ENCODE data around the gene TEX55. TPM values are rescaled to one million over a fixed set of nuclear protein-coding genes. Genes with fewer than 3 reads are reported as not detected.
"Not testable (repeated sequence)": the region's sequence is repeated elsewhere in the genome, so short reads cannot be mapped to it uniquely, and the experiment has no call there.

TEX55 gene
- polyA plus RNA-seq (2013): not detected

GRCh38 chr3:119145500-119146167, at the start of gene TEX55:
Gene TEX55 (plus strand): TSS chr3:119146165. CDS start chr3:119146190, 25 bp downstream.
- peak; percentile 5 to 28 (median 23) for DNase-seq
- H3K9me3 ChIP-seq (ENCODE audit: control extremely low read depth in 1 of 5, control insufficient read depth in 4 of 5, insufficient read depth in 2 of 5, low read depth in 1 of 5, low read length in 4 of 5): no peaks in the 10 kb centered on the region
- H3K27ac ChIP-seq (ENCODE audit: insufficient read depth in 1 of 2, low read depth in 1 of 2, low read length in 2 of 2, poor library complexity in 1 of 2, severe bottlenecking in 2 of 2): no peak within 1 kb of the TSS
- POLR2A ChIA-PET: no interaction called here
- CTCF ChIA-PET: interaction anchor here (3.0 kb wide), 1 partner anchor 96 kb away, joined by 14 read pairs; the partner anchor contains the start of gene B4GALT4
- H3K4me3 ChIP-seq (ENCODE audit: control insufficient read depth in 1 of 7, extremely low read depth in 1 of 7, insufficient read depth in 4 of 7, low read depth in 2 of 7, low read length in 6 of 7): no peak within 1 kb of the TSS
- WGBS (ENCODE audit: insufficient coverage): 93% methylated on average over 14 of the region's 23 CpGs
- H3K36me3 ChIP-seq (ENCODE audit: control insufficient read depth in 4 of 4, insufficient read depth in 4 of 4, low read length in 3 of 4): no peaks in the 10 kb centered on the region
- H3K4me1 ChIP-seq (ENCODE audit: control extremely low read depth in 1 of 4, control insufficient read depth in 4 of 4, insufficient read depth in 4 of 4, low read length in 3 of 4): no peaks in the 10 kb centered on the region
- H3K27me3 ChIP-seq (replicated peaks in 2 of 5; ENCODE audit: control insufficient read depth in 4 of 5, insufficient read depth in 5 of 5, low read length in 4 of 5): no peaks in the 10 kb centered on the region

GRCh38 chr3:119098003-119098402, 48.0 kb upstream of the TEX55 start:
- H3K27ac ChIP-seq (ENCODE audit: insufficient read depth in 1 of 2, low read depth in 1 of 2, low read length in 2 of 2, poor library complexity in 1 of 2, severe bottlenecking in 2 of 2): no peak overlapping the region
- H3K9me3 ChIP-seq (ENCODE audit: control extremely low read depth in 1 of 5, control insufficient read depth in 4 of 5, insufficient read depth in 2 of 5, low read depth in 1 of 5, low read length in 4 of 5): no peaks in the 10 kb centered on the region
- peaks cover 0 to 9% (median 0%) of the 10 kb centered on the region in 5 experiments for H3K27me3 ChIP-seq (replicated peaks in 2 of 5; ENCODE audit: control insufficient read depth in 4 of 5, insufficient read depth in 5 of 5, low read length in 4 of 5)
- H3K36me3 ChIP-seq (ENCODE audit: control insufficient read depth in 4 of 4, insufficient read depth in 4 of 4, low read length in 3 of 4): no peaks in the 10 kb centered on the region
- ChIA-PET POLR2A (no interaction called here), CTCF (interaction anchor here (0.7 to 7.8 kb wide), 3 partner anchors 10 to 215 kb away, joined by 3 to 129 read pairs (median 3); no protein-coding TSS in a partner anchor)
- no peaks in the 10 kb centered on the region for H3K4me1 ChIP-seq (ENCODE audit: control extremely low read depth in 1 of 4, control insufficient read depth in 4 of 4, insufficient read depth in 4 of 4, low read length in 3 of 4)
- no CpG with 5 or more reads among the region's 3 CpGs for WGBS (ENCODE audit: insufficient coverage)
- no peak for DNase-seq
- H3K4me3 ChIP-seq (ENCODE audit: control insufficient read depth in 1 of 7, extremely low read depth in 1 of 7, insufficient read depth in 4 of 7, low read depth in 2 of 7, low read length in 6 of 7): no peak overlapping the region

GRCh38 chr3:119098619-119099222, 47.2 kb upstream of the TEX55 start:
- peaks cover 0 to 9% (median 0%) of the 10 kb centered on the region in 5 experiments for H3K27me3 ChIP-seq (replicated peaks in 2 of 5; ENCODE audit: control insufficient read depth in 4 of 5, insufficient read depth in 5 of 5, low read length in 4 of 5)
- no peaks in the 10 kb centered on the region for H3K36me3 ChIP-seq (ENCODE audit: control insufficient read depth in 4 of 4, insufficient read depth in 4 of 4, low read length in 3 of 4)
- no peak overlapping the region for H3K27ac ChIP-seq (ENCODE audit: insufficient read depth in 1 of 2, low read depth in 1 of 2, low read length in 2 of 2, poor library complexity in 1 of 2, severe bottlenecking in 2 of 2)
- ChIA-PET CTCF (interaction anchor here (1.0 to 7.8 kb wide), 3 partner anchors 10 to 216 kb away, joined by 3 to 129 read pairs (median 3); no protein-coding TSS in a partner anchor), POLR2A (no interaction called here)
- WGBS (ENCODE audit: insufficient coverage): 60% methylated on average over 1 of the region's 3 CpGs
- DNase-seq: peak; percentile 22 to 61 (median 43)
- no peaks in the 10 kb centered on the region for H3K9me3 ChIP-seq (ENCODE audit: control extremely low read depth in 1 of 5, control insufficient read depth in 4 of 5, insufficient read depth in 2 of 5, low read depth in 1 of 5, low read length in 4 of 5)
- H3K4me1 ChIP-seq (ENCODE audit: control extremely low read depth in 1 of 4, control insufficient read depth in 4 of 4, insufficient read depth in 4 of 4, low read length in 3 of 4): no peaks in the 10 kb centered on the region
- no peak overlapping the region for H3K4me3 ChIP-seq (ENCODE audit: control insufficient read depth in 1 of 7, extremely low read depth in 1 of 7, insufficient read depth in 4 of 7, low read depth in 2 of 7, low read length in 6 of 7)

GRCh38 chr3:119099785-119100184, 46.2 kb upstream of the TEX55 start:
- no peak for DNase-seq
- Histone ChIP-seq H3K9me3 (ENCODE audit: control extremely low read depth in 1 of 5, control insufficient read depth in 4 of 5, insufficient read depth in 2 of 5, low read depth in 1 of 5, low read length in 4 of 5) (no peaks in the 10 kb centered on the region), H3K27me3 (replicated peaks in 2 of 5; ENCODE audit: control insufficient read depth in 4 of 5, insufficient read depth in 5 of 5, low read length in 4 of 5) (peaks cover 0 to 9% (median 2%) of the 10 kb centered on the region in 5 experiments), H3K4me1 (ENCODE audit: control extremely low read depth in 1 of 4, control insufficient read depth in 4 of 4, insufficient read depth in 4 of 4, low read length in 3 of 4) (no peaks in the 10 kb centered on the region), H3K36me3 (ENCODE audit: control insufficient read depth in 4 of 4, insufficient read depth in 4 of 4, low read length in 3 of 4) (no peaks in the 10 kb centered on the region), H3K4me3 (ENCODE audit: control insufficient read depth in 1 of 7, extremely low read depth in 1 of 7, insufficient read depth in 4 of 7, low read depth in 2 of 7, low read length in 6 of 7) (no peak overlapping the region), H3K27ac (ENCODE audit: insufficient read depth in 1 of 2, low read depth in 1 of 2, low read length in 2 of 2, poor library complexity in 1 of 2, severe bottlenecking in 2 of 2) (no peak overlapping the region)
- POLR2A ChIA-PET: no interaction called here
- CTCF ChIA-PET: interaction anchor here (1.1 to 7.8 kb wide), 3 partner anchors 68 to 217 kb away, joined by 3 to 129 read pairs (median 3); no protein-coding TSS in a partner anchor
- no CpG with 5 or more reads among the region's 2 CpGs for WGBS (ENCODE audit: insufficient coverage)

GRCh38 chr3:119104031-119104430, 41.9 kb upstream of the TEX55 start:
- H3K4me3 ChIP-seq (ENCODE audit: control insufficient read depth in 1 of 7, extremely low read depth in 1 of 7, insufficient read depth in 4 of 7, low read depth in 2 of 7, low read length in 6 of 7): no peak overlapping the region
- CTCF ChIA-PET: interaction anchor here (3.9 kb wide), 1 partner anchor 220 kb away, joined by 20 read pairs; no protein-coding TSS in a partner anchor
- H3K36me3 ChIP-seq (ENCODE audit: control insufficient read depth in 4 of 4, insufficient read depth in 4 of 4, low read length in 3 of 4): no peaks in the 10 kb centered on the region
- POLR2A ChIA-PET: no interaction called here
- no peak overlapping the region for H3K27ac ChIP-seq (ENCODE audit: insufficient read depth in 1 of 2, low read depth in 1 of 2, low read length in 2 of 2, poor library complexity in 1 of 2, severe bottlenecking in 2 of 2)
- no peaks in the 10 kb centered on the region for H3K4me1 ChIP-seq (ENCODE audit: control extremely low read depth in 1 of 4, control insufficient read depth in 4 of 4, insufficient read depth in 4 of 4, low read length in 3 of 4)
- no peaks in the 10 kb centered on the region for H3K9me3 ChIP-seq (ENCODE audit: control extremely low read depth in 1 of 5, control insufficient read depth in 4 of 5, insufficient read depth in 2 of 5, low read depth in 1 of 5, low read length in 4 of 5)
- no peak for DNase-seq
- 98% methylated on average over 3 of the region's 4 CpGs for WGBS (ENCODE audit: insufficient coverage)
- peaks cover 0 to 9% (median 2%) of the 10 kb centered on the region in 5 experiments for H3K27me3 ChIP-seq (replicated peaks in 2 of 5; ENCODE audit: control insufficient read depth in 4 of 5, insufficient read depth in 5 of 5, low read length in 4 of 5)

GRCh38 chr3:119118330-119118729, 27.6 kb upstream of the TEX55 start:
- POLR2A ChIA-PET; H3K36me3 ChIP-seq (ENCODE audit: control insufficient read depth in 4 of 4, insufficient read depth in 4 of 4, low read length in 3 of 4); H3K4me1 ChIP-seq (ENCODE audit: control extremely low read depth in 1 of 4, control insufficient read depth in 4 of 4, insufficient read depth in 4 of 4, low read length in 3 of 4); DNase-seq; H3K27ac ChIP-seq (ENCODE audit: insufficient read depth in 1 of 2, low read depth in 1 of 2, low read length in 2 of 2, poor library complexity in 1 of 2, severe bottlenecking in 2 of 2); H3K27me3 ChIP-seq (replicated peaks in 2 of 5; ENCODE audit: control insufficient read depth in 4 of 5, insufficient read depth in 5 of 5, low read length in 4 of 5); CTCF ChIA-PET; H3K9me3 ChIP-seq (ENCODE audit: control extremely low read depth in 1 of 5, control insufficient read depth in 4 of 5, insufficient read depth in 2 of 5, low read depth in 1 of 5, low read length in 4 of 5); H3K4me3 ChIP-seq (ENCODE audit: control insufficient read depth in 1 of 7, extremely low read depth in 1 of 7, insufficient read depth in 4 of 7, low read depth in 2 of 7, low read length in 6 of 7): not testable (repeated sequence)
- 100% methylated on average over 3 of the region's 3 CpGs for WGBS (ENCODE audit: insufficient coverage)

GRCh38 chr3:119120480-119120879, 25.5 kb upstream of the TEX55 start:
- POLR2A ChIA-PET: no interaction called here

More at GRCh38 chr3:119120480-119120879, 25.5 kb upstream of the TEX55 start:
- no peak for DNase-seq
- CTCF ChIA-PET: no interaction called here
- H3K27ac ChIP-seq (ENCODE audit: insufficient read depth in 1 of 2, low read depth in 1 of 2, low read length in 2 of 2, poor library complexity in 1 of 2, severe bottlenecking in 2 of 2): no peak overlapping the region
- H3K4me3 ChIP-seq (ENCODE audit: control insufficient read depth in 1 of 7, extremely low read depth in 1 of 7, insufficient read depth in 4 of 7, low read depth in 2 of 7, low read length in 6 of 7): no peak overlapping the region
- H3K9me3 ChIP-seq (ENCODE audit: control extremely low read depth in 1 of 5, control insufficient read depth in 4 of 5, insufficient read depth in 2 of 5, low read depth in 1 of 5, low read length in 4 of 5): peaks cover 0 to 5% (median 0%) of the 10 kb centered on the region in 5 experiments
- H3K36me3 ChIP-seq (ENCODE audit: control insufficient read depth in 4 of 4, insufficient read depth in 4 of 4, low read length in 3 of 4): no peaks in the 10 kb centered on the region
- WGBS (ENCODE audit: insufficient coverage): no CpG with 5 or more reads among the region's 2 CpGs
- peaks cover 0 to 3% (median 0%) of the 10 kb centered on the region in 5 experiments for H3K27me3 ChIP-seq (replicated peaks in 2 of 5; ENCODE audit: control insufficient read depth in 4 of 5, insufficient read depth in 5 of 5, low read length in 4 of 5)
- H3K4me1 ChIP-seq (ENCODE audit: control extremely low read depth in 1 of 4, control insufficient read depth in 4 of 4, insufficient read depth in 4 of 4, low read length in 3 of 4): no peaks in the 10 kb centered on the region
